ENCODE results near the gene CADPS2.

- no peak for TF ChIP-seq POLR2A (IDR thresholded peaks at IDR 0.05)
- TF ChIP-seq CTCF (IDR thresholded peaks at IDR 0.05): no peak
These were observed 130.6 kb downstream of the CADPS2 start for GRCh38 chr7:122755696-122756095.
